Measurements from ENCODE around the gene ERMARD. TPM values are rescaled to one million over a fixed set of nuclear protein-coding genes. Genes with fewer than 3 reads are reported as not detected.

ERMARD gene
- total RNA-seq, 2 experiments from 2014 or later: 33.9 to 36.4 TPM

DNA sequence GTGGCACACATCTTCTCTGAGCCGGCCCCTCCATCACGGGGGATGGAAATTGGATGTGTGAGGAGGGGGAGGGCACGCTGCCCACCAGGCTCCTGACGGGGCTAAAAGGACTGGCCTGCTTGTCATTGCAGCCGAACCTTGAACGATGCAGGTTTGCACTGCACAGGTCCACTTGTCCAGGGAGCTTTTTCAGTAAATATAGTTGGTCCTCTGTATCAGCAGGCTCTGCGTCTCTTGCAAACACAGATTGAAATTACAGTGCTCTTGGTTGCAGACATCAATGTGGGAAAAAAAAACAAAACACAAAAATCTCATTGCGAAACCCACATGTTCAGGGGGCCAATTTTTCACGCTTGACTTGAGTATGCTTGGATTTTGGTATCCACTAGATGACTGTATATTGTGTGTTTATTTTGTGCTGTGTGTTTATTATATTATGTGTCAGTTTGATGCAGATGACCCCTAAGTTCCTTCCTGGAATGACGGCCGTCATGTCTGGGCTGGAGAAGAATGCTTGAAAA, 29.2 kb downstream of the ERMARD start:
- H3K27me3 Mint-ChIP-seq: no peaks in the 10 kb centered on the region
- no peak overlapping the region for H3K27ac Mint-ChIP-seq
- ATAC-seq (ENCODE audit: low read depth) (no peak), DNase-seq (no peak)
- POLR2A ChIA-PET: no interaction called here
- H3K9me3 Mint-ChIP-seq: no peaks in the 10 kb centered on the region
- H3K4me1 Mint-ChIP-seq: peaks cover 3% of the 10 kb centered on the region
- no peak overlapping the region for H3K4me3 Mint-ChIP-seq
- H3K36me3 Mint-ChIP-seq: peaks cover 19% of the 10 kb centered on the region

DNA sequence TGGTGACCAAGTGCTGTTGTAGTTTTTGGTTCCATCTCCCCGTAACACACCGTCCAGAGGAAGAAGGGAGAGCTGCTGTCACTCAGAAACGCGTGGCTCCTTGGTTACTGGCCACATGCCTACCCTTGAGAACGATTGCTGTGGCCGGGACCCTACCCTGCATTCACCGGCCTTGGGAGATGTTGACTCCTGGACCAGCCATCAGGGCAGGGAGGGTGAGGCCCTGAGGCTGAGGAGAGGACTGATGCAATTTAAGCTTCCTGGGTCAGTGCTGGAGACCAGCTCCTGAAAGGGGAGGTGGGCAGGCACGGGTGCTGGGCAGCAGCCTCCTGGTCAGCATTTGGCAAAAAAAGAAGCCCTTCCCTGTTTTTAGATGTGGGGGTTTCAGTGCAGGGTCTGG, 31.5 kb downstream of the ERMARD start:
- Mint-ChIP-seq H3K36me3 (peaks cover 19% of the 10 kb centered on the region), H3K4me3 (no peak overlapping the region), H3K4me1 (no peaks in the 10 kb centered on the region), H3K27ac (no peak overlapping the region), H3K27me3 (peaks cover 2% of the 10 kb centered on the region), H3K9me3 (no peaks in the 10 kb centered on the region)
- POLR2A ChIA-PET: no interaction called here
- no peak for DNase-seq
- ATAC-seq (ENCODE audit: low read depth): no peak

DNA sequence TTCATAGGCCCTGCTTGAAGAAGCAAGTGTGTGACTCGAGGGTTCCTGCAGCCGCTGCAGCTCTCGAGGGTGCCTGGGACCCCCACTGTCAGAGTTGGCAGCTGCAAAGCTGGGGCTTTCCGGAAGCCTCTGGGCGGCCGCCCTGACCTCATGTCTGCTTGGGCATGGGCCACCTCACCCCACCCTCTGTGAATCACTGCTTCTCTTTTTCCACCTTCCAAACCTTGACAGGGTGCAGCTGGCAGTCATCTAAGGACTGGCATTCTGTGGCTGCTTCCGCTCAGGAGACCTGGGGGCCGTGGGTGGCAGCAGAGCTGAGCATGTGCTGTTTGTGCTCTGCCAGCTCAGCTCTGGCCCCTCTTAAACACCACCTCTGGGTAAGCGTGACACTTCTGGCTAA, 32.0 kb downstream of the ERMARD start:
- H3K4me1 Mint-ChIP-seq: no peaks in the 10 kb centered on the region
- peaks cover 19% of the 10 kb centered on the region for H3K36me3 Mint-ChIP-seq
- no peak for DNase-seq
- H3K4me3 Mint-ChIP-seq: no peak overlapping the region
- ATAC-seq (ENCODE audit: low read depth): no peak
- H3K27me3 Mint-ChIP-seq: peaks cover 2% of the 10 kb centered on the region
- peak overlapping the region; percentile 62 for H3K27ac Mint-ChIP-seq
- POLR2A ChIA-PET: no interaction called here
- no peaks in the 10 kb centered on the region for H3K9me3 Mint-ChIP-seq

DNA sequence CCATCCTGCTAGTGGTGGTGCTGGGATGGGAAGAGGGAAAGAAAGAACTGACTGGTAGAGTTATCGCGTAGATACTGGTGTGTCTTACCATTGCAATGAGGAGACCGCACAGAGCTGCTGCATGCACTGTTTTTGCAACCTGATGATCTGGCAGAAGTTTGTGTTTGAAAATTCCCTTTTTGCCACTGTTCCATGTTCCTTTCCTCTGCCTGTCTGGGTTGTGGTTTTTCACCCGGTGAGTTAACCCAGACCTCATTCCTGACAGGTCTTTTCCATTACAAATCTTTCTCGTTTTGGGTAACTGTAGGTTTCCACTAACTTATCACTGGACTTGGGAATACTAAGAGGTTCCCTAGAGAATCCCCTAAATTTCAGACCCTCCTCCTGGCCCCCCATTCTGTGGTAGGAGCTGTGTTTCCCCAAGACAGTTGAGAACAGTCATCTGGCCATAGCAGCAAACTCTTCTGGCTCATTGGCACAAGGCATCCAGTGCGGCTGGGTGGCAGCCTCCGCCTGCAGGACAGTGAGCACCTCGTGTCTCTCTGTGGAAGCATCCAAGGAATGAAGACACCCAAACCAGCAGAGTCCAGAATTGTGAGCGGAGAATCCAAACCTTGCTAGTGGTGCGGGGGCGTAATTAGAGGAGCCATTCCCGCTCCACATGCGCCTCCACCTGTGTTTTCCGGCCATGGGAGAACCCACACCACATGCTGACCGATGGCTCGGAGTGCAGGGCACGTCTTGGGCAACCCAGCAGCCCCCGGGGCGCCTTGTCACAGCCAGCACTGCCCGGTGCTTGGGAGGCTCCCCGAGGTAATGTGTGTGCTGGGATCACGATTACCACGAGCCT, 32.8 kb downstream of the ERMARD start:
- Mint-ChIP-seq H3K4me1 (peaks cover 2% of the 10 kb centered on the region), H3K27me3 (peaks cover 6% of the 10 kb centered on the region), H3K36me3 (peaks cover 19% of the 10 kb centered on the region), H3K9me3 (no peaks in the 10 kb centered on the region), H3K27ac (no peak overlapping the region), H3K4me3 (no peak overlapping the region)
- DNase-seq (no peak), ATAC-seq (ENCODE audit: low read depth) (no peak)
- POLR2A ChIA-PET: no interaction called here

DNA sequence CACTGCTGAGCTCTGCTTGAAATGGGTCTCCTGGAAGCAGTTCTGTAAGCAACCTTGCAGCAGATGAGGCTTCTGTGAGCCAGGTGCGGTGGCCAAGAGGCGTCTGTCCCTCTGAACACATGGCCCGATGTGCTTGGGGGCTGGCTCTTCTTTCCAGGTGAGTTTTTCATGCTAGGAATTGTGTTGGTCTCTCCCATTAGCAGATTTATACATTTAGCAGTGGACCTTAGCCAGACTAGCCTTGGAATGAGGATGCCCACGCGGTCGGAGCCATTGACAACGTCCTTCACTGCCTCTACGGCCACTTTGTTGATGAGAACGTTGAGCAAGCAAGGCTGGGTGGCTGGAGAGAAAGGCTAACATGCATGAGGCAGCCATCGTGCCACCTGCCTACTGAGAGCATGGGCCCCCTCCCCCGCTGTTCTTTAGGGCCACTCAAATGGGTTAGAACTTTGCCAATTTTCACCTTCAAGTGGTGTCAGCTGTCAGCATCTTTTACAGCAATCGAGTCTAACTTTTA, 33.5 kb downstream of the ERMARD start:
- H3K4me3 Mint-ChIP-seq: no peak overlapping the region
- peaks cover 9% of the 10 kb centered on the region for H3K27me3 Mint-ChIP-seq
- H3K4me1 Mint-ChIP-seq: peaks cover 4% of the 10 kb centered on the region
- no peak overlapping the region for H3K27ac Mint-ChIP-seq
- POLR2A ChIA-PET: no interaction called here
- no peak for DNase-seq
- no peak for ATAC-seq (ENCODE audit: low read depth)
- peaks cover 19% of the 10 kb centered on the region for H3K36me3 Mint-ChIP-seq
- no peaks in the 10 kb centered on the region for H3K9me3 Mint-ChIP-seq

DNA sequence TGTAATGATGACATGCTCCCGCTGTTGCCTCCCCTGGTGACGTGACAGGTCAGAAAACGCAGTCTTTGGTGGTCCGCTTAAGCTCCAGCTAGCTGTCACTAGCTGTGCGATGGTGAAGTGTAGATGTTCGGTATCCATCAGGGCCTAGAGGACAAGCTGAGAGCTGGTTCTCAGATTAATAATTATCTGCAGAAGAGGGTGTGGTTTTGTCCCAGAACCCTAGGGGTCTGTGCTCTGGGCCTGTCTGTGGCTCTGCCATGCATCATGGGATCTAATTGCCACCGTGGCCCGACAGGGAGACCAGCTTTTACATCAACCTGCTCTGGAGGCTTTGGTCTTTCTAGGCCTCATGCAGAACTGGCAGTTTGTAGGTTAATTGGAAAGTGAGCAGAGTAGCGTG, 34.1 kb downstream of the ERMARD start:
- POLR2A ChIA-PET: no interaction called here
- no peak overlapping the region for H3K27ac Mint-ChIP-seq
- H3K36me3 Mint-ChIP-seq: peaks cover 19% of the 10 kb centered on the region
- H3K27me3 Mint-ChIP-seq: peaks cover 16% of the 10 kb centered on the region
- H3K4me1 Mint-ChIP-seq: peaks cover 8% of the 10 kb centered on the region
- DNase-seq: no peak
- no peak for ATAC-seq (ENCODE audit: low read depth)
- H3K9me3 Mint-ChIP-seq: no peaks in the 10 kb centered on the region
- no peak overlapping the region for H3K4me3 Mint-ChIP-seq

DNA sequence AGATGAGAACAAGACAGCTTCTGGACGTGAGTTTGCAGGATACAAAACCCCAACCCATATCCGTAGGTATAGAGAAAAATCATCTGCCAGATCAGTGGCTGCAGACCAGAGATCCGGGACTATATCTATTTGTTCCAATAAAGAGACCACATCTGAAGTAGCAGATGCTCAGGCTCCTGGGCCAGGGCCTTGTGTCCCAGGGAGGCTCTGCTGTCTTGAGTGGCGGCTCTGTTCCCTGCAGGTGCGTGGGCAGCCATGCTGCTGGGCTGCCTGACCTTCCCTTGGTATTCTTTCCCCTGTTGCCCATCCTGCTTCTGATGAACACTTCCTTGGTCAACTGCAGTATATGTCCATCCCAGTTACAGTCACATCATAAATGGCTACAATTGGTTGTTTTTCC, 34.9 kb downstream of the ERMARD start:
- ATAC-seq (ENCODE audit: low read depth) (no peak), DNase-seq (no peak)
- no peaks in the 10 kb centered on the region for H3K9me3 Mint-ChIP-seq
- no peak overlapping the region for H3K4me3 Mint-ChIP-seq
- H3K4me1 Mint-ChIP-seq: peaks cover 11% of the 10 kb centered on the region
- peaks cover 15% of the 10 kb centered on the region for H3K36me3 Mint-ChIP-seq
- peaks cover 24% of the 10 kb centered on the region for H3K27me3 Mint-ChIP-seq
- POLR2A ChIA-PET: no interaction called here
- H3K27ac Mint-ChIP-seq: no peak overlapping the region

DNA sequence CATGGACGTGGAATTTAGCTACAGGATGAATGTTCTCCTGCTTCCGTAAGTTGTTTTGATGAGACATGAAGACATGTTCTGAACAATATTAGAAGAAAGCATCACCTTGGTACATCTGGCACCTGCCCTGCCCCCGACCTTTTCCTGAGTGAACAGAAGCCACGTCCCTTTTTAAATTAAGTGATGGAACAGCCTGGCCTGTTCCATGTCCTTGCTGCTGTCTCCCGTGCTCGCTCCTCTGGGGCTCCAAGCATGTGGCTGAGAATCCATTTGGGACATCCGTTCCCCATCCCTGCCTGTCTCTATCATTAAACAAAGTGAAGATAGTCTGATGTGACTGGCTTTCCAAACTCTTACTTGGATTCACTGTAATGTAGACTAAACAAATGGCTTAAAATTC, 36.4 kb downstream of the ERMARD start:
- no peak for DNase-seq
- no peak for ATAC-seq (ENCODE audit: low read depth)
- POLR2A ChIA-PET: no interaction called here
- peaks cover 13% of the 10 kb centered on the region for H3K36me3 Mint-ChIP-seq
- H3K4me1 Mint-ChIP-seq: peaks cover 11% of the 10 kb centered on the region
- peaks cover 36% of the 10 kb centered on the region for H3K27me3 Mint-ChIP-seq
- H3K9me3 Mint-ChIP-seq: no peaks in the 10 kb centered on the region
- no peak overlapping the region for H3K4me3 Mint-ChIP-seq
- no peak overlapping the region for H3K27ac Mint-ChIP-seq

DNA sequence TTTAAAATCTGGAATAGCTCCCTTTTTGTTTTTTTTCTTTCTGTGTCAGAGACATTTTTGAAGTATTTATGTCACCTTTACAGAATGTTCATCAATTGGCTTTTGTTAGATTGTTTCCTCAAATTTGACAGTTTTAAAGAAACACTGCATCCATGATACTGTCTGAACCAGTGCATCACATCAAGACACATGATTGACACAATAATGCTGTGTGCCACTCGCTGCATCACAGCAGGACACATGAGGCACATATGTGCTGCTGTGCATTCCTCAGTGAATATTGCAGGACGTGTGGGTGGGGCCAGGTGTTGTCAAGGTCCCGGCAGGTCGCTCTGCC, 37.4 kb downstream of the ERMARD start:
- POLR2A ChIA-PET: no interaction called here
- ATAC-seq (ENCODE audit: low read depth) (no peak), DNase-seq (no peak)
- H3K27ac Mint-ChIP-seq: no peak overlapping the region
- peaks cover 5% of the 10 kb centered on the region for H3K36me3 Mint-ChIP-seq
- H3K27me3 Mint-ChIP-seq: peaks cover 42% of the 10 kb centered on the region
- no peak overlapping the region for H3K4me3 Mint-ChIP-seq
- H3K9me3 Mint-ChIP-seq: no peaks in the 10 kb centered on the region
- H3K4me1 Mint-ChIP-seq: peaks cover 11% of the 10 kb centered on the region

DNA sequence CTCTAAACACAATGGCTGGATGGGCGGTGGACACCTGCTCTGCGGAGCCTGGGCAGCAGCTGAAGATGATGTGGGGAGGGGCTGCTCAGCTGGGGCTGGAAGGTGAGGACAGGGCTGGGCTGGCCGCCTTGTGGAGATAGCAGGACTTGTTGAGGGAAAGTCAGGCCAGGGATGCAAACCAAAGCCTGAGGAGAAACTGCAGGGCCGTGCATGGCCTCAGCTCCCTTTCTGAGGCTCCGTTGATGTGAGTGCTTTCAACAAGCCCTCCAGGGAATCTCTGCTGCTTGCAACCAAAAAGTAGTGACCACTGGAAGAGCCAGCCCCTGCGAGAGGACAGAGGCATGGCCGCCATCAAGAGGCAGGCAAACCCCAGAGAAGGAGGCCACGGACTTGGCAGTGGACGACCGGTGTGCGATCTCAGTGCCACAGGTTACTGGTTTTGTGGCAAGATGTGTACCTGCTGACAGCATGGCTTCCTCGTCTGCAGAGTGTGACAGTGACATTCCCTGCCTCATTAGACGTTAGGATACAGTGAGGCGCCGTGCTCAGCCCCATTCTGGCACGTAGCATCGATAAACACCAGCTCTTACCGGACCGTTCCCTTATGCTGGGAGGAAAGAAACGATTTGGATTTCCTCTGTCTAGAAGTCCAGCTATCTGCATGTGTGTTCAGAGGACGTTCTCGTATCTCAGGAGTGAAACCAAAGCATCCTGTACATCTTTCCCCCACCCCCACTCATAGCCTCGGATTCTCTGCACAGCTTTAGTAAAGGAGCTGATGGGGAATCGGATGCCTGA, 37.9 kb downstream of the ERMARD start:
- no peaks in the 10 kb centered on the region for H3K9me3 Mint-ChIP-seq
- H3K4me3 Mint-ChIP-seq: peak overlapping the region; percentile 78
- no peak for DNase-seq
- H3K27me3 Mint-ChIP-seq: peaks cover 47% of the 10 kb centered on the region
- H3K27ac Mint-ChIP-seq: no peak overlapping the region
- peaks cover 11% of the 10 kb centered on the region for H3K4me1 Mint-ChIP-seq
- no peak for ATAC-seq (ENCODE audit: low read depth)
- POLR2A ChIA-PET: interaction anchor here (1.4 kb wide), 1 partner anchor 38 kb away, joined by 6 read pairs; the partner anchor contains the start of genes DYNLT2 and ERMARD
- H3K36me3 Mint-ChIP-seq: no peaks in the 10 kb centered on the region

DNA sequence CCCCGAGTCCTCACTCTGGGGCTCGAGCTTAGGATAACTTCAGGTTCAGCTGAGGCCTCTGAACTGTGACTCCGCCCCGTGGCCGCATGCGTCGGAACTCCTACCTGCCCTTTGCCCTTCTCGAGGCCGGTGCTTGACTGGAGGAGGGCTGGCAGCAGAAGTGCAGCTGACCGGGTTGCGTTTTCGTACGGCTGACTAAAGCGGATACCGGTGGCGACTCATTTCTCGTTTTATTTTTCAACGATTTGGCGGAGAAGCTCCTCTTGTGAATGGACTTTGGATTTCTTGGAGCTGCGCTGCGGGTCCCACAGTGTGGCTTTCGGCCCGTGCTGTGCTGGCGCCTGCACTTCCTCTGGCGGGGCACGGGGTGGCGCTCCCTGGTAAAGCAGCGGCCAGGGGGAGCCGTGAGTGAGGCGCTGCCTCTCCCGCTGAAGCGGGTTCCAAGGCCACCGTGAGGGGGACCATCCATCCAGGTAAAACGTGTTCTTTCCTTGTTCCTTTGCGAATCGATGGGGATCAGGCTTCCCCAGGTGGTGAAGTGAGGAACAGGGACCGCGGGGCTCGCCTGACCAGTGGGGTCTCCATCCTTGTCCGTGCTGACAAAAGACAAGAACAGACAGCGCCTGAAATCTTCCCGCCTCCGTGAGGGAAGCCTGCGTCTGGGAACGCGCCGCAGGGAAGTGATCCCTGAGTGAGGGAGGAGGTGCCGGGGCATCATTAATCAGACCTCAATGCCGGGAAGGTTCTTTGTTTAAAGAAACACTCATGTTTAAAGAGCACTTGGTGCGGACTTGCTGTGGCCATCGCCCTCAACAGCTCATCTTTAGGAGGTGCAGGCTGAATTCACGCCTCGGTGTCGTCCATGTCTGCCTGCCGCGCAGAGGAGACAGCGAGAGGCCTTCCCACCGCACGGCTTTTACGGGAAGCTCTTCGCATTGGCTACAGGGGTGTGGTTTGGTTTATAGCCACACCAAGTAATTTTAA, 38.8 kb downstream of the ERMARD start:
- H3K36me3 Mint-ChIP-seq: no peaks in the 10 kb centered on the region
- peaks cover 54% of the 10 kb centered on the region for H3K27me3 Mint-ChIP-seq
- H3K27ac Mint-ChIP-seq: no peak overlapping the region
- H3K4me1 Mint-ChIP-seq: peaks cover 11% of the 10 kb centered on the region
- no peaks in the 10 kb centered on the region for H3K9me3 Mint-ChIP-seq
- ATAC-seq (ENCODE audit: low read depth): peak; percentile 97
- POLR2A ChIA-PET: interaction anchor here (0.8 to 1.4 kb wide), 2 partner anchors 39 to 739 kb away, joined by 3 to 6 read pairs; partner anchors contain the start of genes DYNLT2 and ERMARD
- H3K4me3 Mint-ChIP-seq: peak overlapping the region; percentile 78
- peak; percentile 85 for DNase-seq

DNA sequence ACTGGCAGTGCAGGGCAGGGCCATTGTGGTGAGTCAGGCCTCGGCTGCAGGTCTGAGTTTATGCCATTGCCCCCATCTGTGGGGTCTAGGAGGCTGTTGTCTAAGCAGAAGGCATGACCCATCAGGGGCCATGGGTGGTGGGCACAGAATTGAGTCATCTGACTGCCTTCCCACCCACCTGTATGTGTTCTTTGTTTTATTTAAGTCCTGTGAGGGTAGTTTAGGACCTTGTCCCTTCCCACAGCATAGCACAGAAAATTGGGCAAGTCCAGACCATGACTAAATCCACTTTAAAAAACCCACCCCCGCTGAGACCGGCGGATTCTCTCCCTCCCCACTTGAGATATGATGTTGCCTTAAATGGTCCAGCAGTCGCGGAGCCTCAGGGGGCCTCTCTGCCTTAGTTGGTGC, 40.3 kb downstream of the ERMARD start:
- H3K27me3 Mint-ChIP-seq: peaks cover 67% of the 10 kb centered on the region
- H3K4me3 Mint-ChIP-seq: no peak overlapping the region
- H3K27ac Mint-ChIP-seq: no peak overlapping the region
- H3K9me3 Mint-ChIP-seq: no peaks in the 10 kb centered on the region
- DNase-seq (no peak), ATAC-seq (ENCODE audit: low read depth) (no peak)
- POLR2A ChIA-PET: no interaction called here
- H3K36me3 Mint-ChIP-seq: no peaks in the 10 kb centered on the region
- peaks cover 11% of the 10 kb centered on the region for H3K4me1 Mint-ChIP-seq

Data from activated naive CD8-positive, alpha-beta T cell treated with anti-CD3 and anti-CD28 coated beads, Interleukin-2, amount 10 ng/mL, durations not matched to agents 7 days and 5 days (primary cell).